ENCODE data around the gene OXER1. TPM values are rescaled to one million over a fixed set of nuclear protein-coding genes. Genes with fewer than 3 reads are reported as not detected.

OXER1 gene
- total and polyA plus RNA-seq, 2 of the 13 experiments (the other 11 are each of a cell fraction or from before 2014, with no cell fraction given), result 8.0 to 9.0 TPM

DNA sequence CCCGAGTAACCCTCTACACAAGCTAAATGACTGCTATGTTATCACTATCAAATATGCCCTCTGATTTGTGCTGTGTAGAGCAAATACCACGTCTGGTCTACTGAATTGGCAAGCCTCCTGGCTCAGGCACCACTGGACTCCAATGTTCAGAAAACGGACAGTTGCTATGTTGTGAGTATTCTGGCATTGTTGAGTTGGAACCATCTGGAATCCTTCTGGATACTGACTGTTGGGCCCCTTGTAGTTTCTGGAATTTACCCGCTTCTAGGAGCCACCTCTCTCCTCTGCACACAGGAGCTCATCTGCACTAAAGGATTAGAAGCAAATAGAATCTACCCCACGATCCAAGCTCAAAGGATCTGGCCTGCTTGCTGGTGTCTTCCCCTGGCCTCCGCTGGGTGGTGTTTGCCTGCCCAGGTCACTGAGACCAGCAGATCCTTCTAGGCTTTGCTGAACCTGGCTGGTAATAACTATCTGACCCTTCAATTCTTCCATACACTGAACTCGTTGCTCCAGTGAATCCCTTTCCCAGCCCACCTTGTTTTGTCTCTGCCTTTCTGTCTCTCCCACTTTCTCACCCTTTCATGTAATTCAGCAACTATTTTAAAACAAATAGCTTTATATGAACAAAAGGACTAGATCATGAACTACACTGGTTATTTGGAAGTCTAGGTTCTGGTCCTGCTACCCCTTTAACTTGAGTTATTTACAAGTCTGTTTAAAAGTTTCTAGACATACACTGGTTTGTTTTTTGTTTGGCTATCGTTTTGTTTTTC is 30.5 kb upstream of the OXER1 start (continued):
- TF ChIP-seq, protein P1, sequence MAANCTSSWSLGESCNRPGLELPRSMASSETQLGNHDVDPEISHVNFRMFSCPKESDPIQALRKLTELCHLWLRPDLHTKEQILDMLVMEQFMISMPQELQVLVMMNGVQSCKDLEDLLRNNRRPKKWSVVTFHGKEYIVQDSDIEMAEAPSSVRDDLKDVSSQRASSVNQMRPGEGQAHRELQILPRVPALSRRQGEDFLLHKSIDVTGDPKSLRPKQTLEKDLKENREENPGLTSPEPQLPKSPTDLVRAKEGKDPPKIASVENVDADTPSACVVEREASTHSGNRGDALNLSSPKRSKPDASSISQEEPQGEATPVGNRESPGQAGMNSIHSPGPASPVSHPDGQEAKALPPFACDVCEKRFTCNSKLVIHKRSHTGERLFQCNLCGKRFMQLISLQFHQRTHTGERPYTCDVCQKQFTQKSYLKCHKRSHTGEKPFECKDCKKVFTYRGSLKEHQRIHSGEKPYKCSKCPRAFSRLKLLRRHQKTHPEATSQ (CRISPR knock-in tag; IDR thresholded peaks at IDR 0.05; ENCODE audit: borderline replicate concordance), result no peak
- TF ChIP-seq ZNF234 (CRISPR knock-in tag; conservative IDR thresholded peaks at IDR 0.05) (no peak), FOXA1 (IDR thresholded peaks at IDR 0.05) (no peak), FOXA1 (CRISPR knock-in tag; IDR thresholded peaks at IDR 0.05) (no peak; the same call in 1 of the 2 replicates), ZMYM4 (CRISPR knock-in tag; IDR thresholded peaks at IDR 0.05) (peak; percentile 41; the same call in 1 of the 2 replicates), ZNF674 (CRISPR knock-in tag; IDR thresholded peaks at IDR 0.05; ENCODE audit: low read depth) (no peak), RCOR2 (CRISPR knock-in tag; IDR thresholded peaks at IDR 0.05) (no peak), KLF15 (CRISPR knock-in tag; IDR thresholded peaks at IDR 0.05; ENCODE audit: borderline replicate concordance) (no peak), REL (CRISPR knock-in tag; conservative IDR thresholded peaks at IDR 0.05) (0 out of 2 replicates have a peak, but pooled peaks have one; percentile 9), HNRNPLL (IDR thresholded peaks at IDR 0.05; ENCODE audit: low read depth, low read length, poor library complexity, severe bottlenecking) (no peak), SATB2 (CRISPR knock-in tag; IDR thresholded peaks at IDR 0.05) (peak; percentile 36; the same call in 1 of the 2 replicates), MEIS1 (CRISPR knock-in tag; IDR thresholded peaks at IDR 0.05; ENCODE audit: borderline replicate concordance) (peak; percentile 46; the same call in 1 of the 2 replicates), ZSCAN12 (CRISPR knock-in tag; IDR thresholded peaks at IDR 0.05) (no peak), ZNF367 (CRISPR knock-in tag; IDR thresholded peaks at IDR 0.05; ENCODE audit: borderline replicate concordance) (no peak), ZNF644 (CRISPR knock-in tag; IDR thresholded peaks at IDR 0.05; ENCODE audit: low read depth) (0 out of 2 replicates have a peak, but pooled peaks have one; percentile 66), ZFP37 (CRISPR knock-in tag; IDR thresholded peaks at IDR 0.05; ENCODE audit: borderline replicate concordance) (peak; percentile 36; the same call in 1 of the 2 replicates), CHD4 (IDR thresholded peaks at IDR 0.05; ENCODE audit: borderline replicate concordance, low read length) (no peak), ZNF724P (CRISPR knock-in tag; IDR thresholded peaks at IDR 0.05; ENCODE audit: borderline replicate concordance) (no peak; the same call in 1 of the 2 replicates), ZNF660 (CRISPR knock-in tag; IDR thresholded peaks at IDR 0.05; ENCODE audit: borderline replicate concordance, low read depth) (no peak)
- TF ChIP-seq, protein P2, sequence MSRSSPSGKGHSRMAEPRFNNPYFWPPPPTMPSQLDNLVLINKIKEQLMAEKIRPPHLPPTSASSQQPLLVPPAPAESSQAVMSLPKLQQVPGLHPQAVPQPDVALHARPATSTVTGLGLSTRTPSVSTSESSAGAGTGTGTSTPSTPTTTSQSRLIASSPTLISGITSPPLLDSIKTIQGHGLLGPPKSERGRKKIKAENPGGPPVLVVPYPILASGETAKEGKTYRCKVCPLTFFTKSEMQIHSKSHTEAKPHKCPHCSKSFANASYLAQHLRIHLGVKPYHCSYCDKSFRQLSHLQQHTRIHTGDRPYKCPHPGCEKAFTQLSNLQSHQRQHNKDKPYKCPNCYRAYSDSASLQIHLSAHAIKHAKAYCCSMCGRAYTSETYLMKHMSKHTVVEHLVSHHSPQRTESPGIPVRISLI (CRISPR knock-in tag; IDR thresholded peaks at IDR 0.05; ENCODE audit: borderline replicate concordance), result 0 out of 2 replicates have a peak, but pooled peaks have one; percentile 18
- TF ChIP-seq, protein P3, sequence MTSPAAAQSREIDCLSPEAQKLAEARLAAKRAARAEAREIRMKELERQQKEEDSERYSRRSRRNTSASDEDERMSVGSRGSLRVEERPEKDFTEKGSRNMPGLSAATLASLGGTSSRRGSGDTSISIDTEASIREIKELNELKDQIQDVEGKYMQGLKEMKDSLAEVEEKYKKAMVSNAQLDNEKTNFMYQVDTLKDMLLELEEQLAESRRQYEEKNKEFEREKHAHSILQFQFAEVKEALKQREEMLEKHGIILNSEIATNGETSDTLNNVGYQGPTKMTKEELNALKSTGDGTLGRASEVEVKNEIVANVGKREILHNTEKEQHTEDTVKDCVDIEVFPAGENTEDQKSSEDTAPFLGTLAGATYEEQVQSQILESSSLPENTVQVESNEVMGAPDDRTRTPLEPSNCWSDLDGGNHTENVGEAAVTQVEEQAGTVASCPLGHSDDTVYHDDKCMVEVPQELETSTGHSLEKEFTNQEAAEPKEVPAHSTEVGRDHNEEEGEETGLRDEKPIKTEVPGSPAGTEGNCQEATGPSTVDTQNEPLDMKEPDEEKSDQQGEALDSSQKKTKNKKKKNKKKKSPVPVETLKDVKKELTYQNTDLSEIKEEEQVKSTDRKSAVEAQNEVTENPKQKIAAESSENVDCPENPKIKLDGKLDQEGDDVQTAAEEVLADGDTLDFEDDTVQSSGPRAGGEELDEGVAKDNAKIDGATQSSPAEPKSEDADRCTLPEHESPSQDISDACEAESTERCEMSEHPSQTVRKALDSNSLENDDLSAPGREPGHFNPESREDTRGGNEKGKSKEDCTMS (CRISPR knock-in tag; conservative IDR thresholded peaks at IDR 0.05), result no peak
- TF ChIP-seq, protein P4, sequence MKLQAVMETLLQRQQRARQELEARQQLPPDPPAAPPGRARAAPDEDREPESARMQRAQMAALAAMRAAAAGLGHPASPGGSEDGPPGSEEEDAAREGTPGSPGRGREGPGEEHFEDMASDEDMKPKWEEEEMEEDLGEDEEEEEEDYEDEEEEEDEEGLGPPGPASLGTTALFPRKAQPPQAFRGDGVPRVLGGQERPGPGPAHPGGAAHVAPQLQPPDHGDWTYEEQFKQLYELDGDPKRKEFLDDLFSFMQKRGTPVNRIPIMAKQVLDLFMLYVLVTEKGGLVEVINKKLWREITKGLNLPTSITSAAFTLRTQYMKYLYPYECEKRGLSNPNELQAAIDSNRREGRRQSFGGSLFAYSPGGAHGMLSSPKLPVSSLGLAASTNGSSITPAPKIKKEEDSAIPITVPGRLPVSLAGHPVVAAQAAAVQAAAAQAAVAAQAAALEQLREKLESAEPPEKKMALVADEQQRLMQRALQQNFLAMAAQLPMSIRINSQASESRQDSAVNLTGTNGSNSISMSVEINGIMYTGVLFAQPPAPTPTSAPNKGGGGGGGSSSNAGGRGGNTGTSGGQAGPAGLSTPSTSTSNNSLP (IDR thresholded peaks at IDR 0.05; ENCODE audit: low read depth, low read length), result no peak
